Chondrocyte (in vitro differentiated cells): Measurements from ENCODE around the gene EVX2. TPM values are rescaled to one million over a fixed set of nuclear protein-coding genes. Genes with fewer than 3 reads are reported as not detected.

Experiments
- DNase-seq: peaks from one replicate; pipeline ENCODE4 v3.0.0; 2021; ENCODE audit warnings: mixed read lengths, low spot score
- H3K27ac Mint-ChIP-seq: one replicate; pipeline ENCODE4 v1.8.0; 2021; ENCODE audit warnings: mild to moderate bottlenecking, moderate library complexity, mixed read lengths; ENCODE audit not compliant: unreplicated experiment
- H3K27me3 Mint-ChIP-seq: 2 replicates; pipeline ENCODE4 v1.8.0; 2021; ENCODE audit warnings: low read depth, mixed read lengths
- H3K36me3 Mint-ChIP-seq: 2 replicates; pipeline ENCODE4 v1.8.0; 2021; ENCODE audit warnings: low read depth, mixed read lengths
- H3K4me1 Mint-ChIP-seq: 2 replicates; pipeline ENCODE4 v1.8.0; 2021; ENCODE audit warnings: low read depth, mild to moderate bottlenecking, mixed read lengths
- H3K4me3 Mint-ChIP-seq: one replicate; pipeline ENCODE4 v1.8.0; 2021; ENCODE audit warnings: mild to moderate bottlenecking, moderate library complexity, mixed read lengths; ENCODE audit not compliant: unreplicated experiment
- H3K9me3 Mint-ChIP-seq: 2 replicates; pipeline ENCODE4 v1.8.0; 2021; ENCODE audit warnings: low read depth, mixed read lengths
- long read RNA-seq: library from polyadenylated mRNA; stranded (forward); transcript quantifications from one replicate; pipeline ENCODE4 v2.0.0, GENCODE V29; 2021
- total RNA-seq: library from RNA; stranded (reverse); gene quantifications from 3 replicates; pipeline ENCODE4 v1.2.1, GENCODE V29; 2021
- TF ChIP-seq, protein P1 (sequence below): fragments of 200-600 bp; sonication (generic); IDR thresholded peaks from 2 replicates; pipeline ENCODE4 v1.5.0; 2021; ENCODE audit warnings: antibody characterized with exemption, mild to moderate bottlenecking, moderate library complexity

EVX2 gene
- total RNA-seq, result not detected in 3 replicates
- long read RNA-seq, result 0 reads

- TF ChIP-seq, protein P1, sequence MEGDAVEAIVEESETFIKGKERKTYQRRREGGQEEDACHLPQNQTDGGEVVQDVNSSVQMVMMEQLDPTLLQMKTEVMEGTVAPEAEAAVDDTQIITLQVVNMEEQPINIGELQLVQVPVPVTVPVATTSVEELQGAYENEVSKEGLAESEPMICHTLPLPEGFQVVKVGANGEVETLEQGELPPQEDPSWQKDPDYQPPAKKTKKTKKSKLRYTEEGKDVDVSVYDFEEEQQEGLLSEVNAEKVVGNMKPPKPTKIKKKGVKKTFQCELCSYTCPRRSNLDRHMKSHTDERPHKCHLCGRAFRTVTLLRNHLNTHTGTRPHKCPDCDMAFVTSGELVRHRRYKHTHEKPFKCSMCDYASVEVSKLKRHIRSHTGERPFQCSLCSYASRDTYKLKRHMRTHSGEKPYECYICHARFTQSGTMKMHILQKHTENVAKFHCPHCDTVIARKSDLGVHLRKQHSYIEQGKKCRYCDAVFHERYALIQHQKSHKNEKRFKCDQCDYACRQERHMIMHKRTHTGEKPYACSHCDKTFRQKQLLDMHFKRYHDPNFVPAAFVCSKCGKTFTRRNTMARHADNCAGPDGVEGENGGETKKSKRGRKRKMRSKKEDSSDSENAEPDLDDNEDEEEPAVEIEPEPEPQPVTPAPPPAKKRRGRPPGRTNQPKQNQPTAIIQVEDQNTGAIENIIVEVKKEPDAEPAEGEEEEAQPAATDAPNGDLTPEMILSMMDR, result no peak
- Mint-ChIP-seq H3K27ac (no peak within 1 kb of the TSS), H3K27me3 (peaks cover 81% of the 10 kb centered on the region), H3K9me3 (no peaks in the 10 kb centered on the region), H3K4me1 (peaks cover 34% of the 10 kb centered on the region), H3K4me3 (no peak within 1 kb of the TSS), H3K36me3 (peaks cover 6% of the 10 kb centered on the region)
- DNase-seq, result no peak
These were observed at the start of gene EVX2 for GRCh38 chr2:176083796-176084261. EVX2 (minus strand) TSS chr2:176083962; CDS start chr2:176083776, 186 bp downstream.

DNA sequence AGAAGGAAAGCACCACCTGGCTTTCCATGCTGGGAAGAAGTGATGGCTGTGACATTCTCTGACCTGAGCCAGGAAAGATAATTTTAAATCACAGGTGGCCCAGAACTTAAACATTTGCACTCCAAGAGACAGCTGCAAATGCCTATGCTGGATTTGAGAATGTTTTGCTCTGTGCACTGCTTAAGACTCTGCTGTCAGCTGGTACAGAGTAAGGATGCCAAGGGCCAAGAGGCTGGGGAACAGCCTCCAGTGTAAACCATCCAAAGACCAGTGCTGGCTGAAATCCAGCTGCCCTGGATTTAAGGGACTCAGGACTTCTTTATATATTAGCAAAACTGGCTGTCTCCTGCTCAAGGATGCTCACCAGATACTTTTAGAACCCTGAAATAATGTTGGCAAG, 49.6 kb upstream of the EVX2 start:
- Mint-ChIP-seq H3K27me3 (peaks cover 78% of the 10 kb centered on the region), H3K9me3 (peaks cover 6% of the 10 kb centered on the region), H3K36me3 (peaks cover 8% of the 10 kb centered on the region), H3K4me1 (peaks cover 28% of the 10 kb centered on the region), H3K27ac (no peak overlapping the region), H3K4me3 (no peak overlapping the region)
- DNase-seq, result no peak
- TF ChIP-seq, protein P1, result no peak

DNA sequence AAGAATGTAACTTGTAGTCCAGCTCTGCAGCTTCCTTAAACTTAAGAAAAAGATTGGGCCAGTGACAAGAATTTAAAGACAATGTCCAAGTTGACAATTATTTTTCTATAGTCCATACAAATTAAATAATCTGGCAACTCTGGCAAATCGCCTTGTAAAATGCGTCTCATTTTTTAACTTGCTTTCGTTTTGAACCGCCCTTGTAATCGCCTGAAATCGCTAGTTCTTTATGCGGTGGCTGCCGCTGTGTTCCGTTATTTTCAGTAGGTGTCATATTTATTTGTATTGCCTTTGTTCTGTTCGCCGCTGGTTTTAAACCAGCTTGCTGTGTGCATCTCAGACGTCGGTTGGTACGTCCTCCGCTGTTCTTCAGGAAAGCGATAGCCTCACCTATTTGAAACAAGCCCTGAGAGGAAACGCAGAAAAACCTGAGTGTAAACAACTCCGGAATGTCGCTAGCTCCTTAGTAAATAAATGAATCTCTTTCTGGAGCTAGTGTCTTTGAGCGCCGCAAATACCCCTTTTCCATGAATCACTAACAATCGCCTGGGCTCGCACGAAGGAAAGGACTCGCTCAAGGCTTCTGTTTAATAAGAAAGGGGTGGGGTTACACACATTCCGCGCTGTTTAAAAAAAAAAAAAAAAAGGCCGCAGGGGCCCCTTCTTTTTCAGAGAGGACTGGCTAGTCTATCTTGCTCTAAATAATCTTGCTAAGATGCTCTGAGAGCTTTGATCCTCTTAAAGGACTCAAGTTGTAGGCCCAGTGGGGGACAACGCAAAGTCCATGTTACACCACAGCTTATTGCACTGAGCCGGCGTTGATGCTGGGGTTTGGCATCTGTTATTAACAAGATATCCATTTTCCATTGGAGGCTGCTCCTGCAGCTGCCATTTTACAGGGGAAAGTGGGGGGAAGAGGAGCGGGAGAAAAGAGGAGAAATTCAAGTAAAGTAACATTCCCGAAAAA, 48.7 kb upstream of the EVX2 start:
- Mint-ChIP-seq H3K4me3 (no peak overlapping the region), H3K36me3 (peaks cover 7% of the 10 kb centered on the region), H3K4me1 (peaks cover 33% of the 10 kb centered on the region), H3K9me3 (peaks cover 4% of the 10 kb centered on the region), H3K27me3 (peaks cover 78% of the 10 kb centered on the region), H3K27ac (no peak overlapping the region)
- TF ChIP-seq, protein P1, result no peak
- DNase-seq, result no peak

DNA sequence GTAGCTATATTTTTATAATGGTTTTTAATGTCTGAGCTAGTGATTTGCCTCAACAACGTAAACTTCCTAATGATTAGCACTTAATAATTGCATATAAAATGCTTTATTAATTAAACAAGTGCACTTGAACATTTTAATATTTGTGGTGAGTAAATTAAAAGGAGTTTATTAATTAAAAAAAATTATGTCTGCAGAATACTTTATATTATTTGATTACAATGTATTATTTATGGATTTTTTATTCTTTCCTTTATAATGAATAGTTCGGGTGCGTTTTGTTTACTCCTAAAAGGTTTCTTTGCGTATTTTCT, 48.0 kb upstream of the EVX2 start:
- H3K36me3 Mint-ChIP-seq, result peaks cover 7% of the 10 kb centered on the region
- no peak for DNase-seq
- H3K4me1 Mint-ChIP-seq, result peaks cover 33% of the 10 kb centered on the region
- H3K27ac Mint-ChIP-seq, result no peak overlapping the region
- H3K9me3 Mint-ChIP-seq, result peaks cover 4% of the 10 kb centered on the region
- TF ChIP-seq, protein P1, result no peak
- peaks cover 78% of the 10 kb centered on the region for H3K27me3 Mint-ChIP-seq
- H3K4me3 Mint-ChIP-seq, result no peak overlapping the region

GRCh38 chr2:176130957-176131847, 47.4 kb upstream of the EVX2 start:
- no peak overlapping the region for H3K27ac Mint-ChIP-seq
- TF ChIP-seq, protein P1, result no peak
- DNase-seq, result no peak
- peaks cover 80% of the 10 kb centered on the region for H3K27me3 Mint-ChIP-seq
- H3K4me3 Mint-ChIP-seq, result peak overlapping the region; percentile 20
- H3K9me3 Mint-ChIP-seq, result peaks cover 4% of the 10 kb centered on the region
- peaks cover 7% of the 10 kb centered on the region for H3K36me3 Mint-ChIP-seq
- peaks cover 31% of the 10 kb centered on the region for H3K4me1 Mint-ChIP-seq
